PC-3 (cell line): ENCODE data around the gene NXPH2. TPM values are rescaled to one million over a fixed set of nuclear protein-coding genes. Genes with fewer than 3 reads are reported as not detected.

Source experiments
- ATAC-seq: fragments of 200-7000 bp; cut with Tn5 transposase; 2 replicates; pipeline ENCODE4 v1.9.1; 2020; ENCODE audit warnings: mild to moderate bottlenecking, moderate library complexity
- BruUV-seq: library from RNA; stranded (reverse); fragments of 400-500 nt; replicated peaks from 2 replicates; lab custom pipeline; 2021; lab: Mats Ljungman, UMichigan
- CTCF ChIA-PET: fragments of 300-600 bp; sonication (Branson Sonifier 250); formaldehyde crosslinking; loops from one replicate; lab custom pipeline; 2022; ENCODE audit warnings: antibody characterized with exemption; lab: Charles Lee
- POLR2A ChIA-PET: fragments of 300-600 bp; sonication (Branson Sonifier 250); formaldehyde crosslinking; loops from one replicate; lab custom pipeline; 2022; ENCODE audit warnings: antibody characterized with exemption; ENCODE audit not compliant: unreplicated experiment; lab: Charles Lee
- DNase-seq: peaks from one replicate; pipeline ENCODE4 v3.0.0-alpha.2; 2015
- H2AFZ ChIP-seq: fragments of 300-600 bp; sonication (generic); 2 replicates; pipeline ENCODE4 v1.6.0; 2016; ENCODE audit warnings: antibody characterized with exemption, low read length
- H3F3A ChIP-seq: fragments of 300-600 bp; sonication (generic); one replicate; pipeline ENCODE4 v1.6.0; 2017; ENCODE audit warnings: antibody characterized with exemption, low read length, control low read depth, mild to moderate bottlenecking; ENCODE audit not compliant: unreplicated experiment
- H3K27ac ChIP-seq: fragments of 300-600 bp; sonication (generic); 2 replicates; pipeline ENCODE4 v1.5.1; 2016; ENCODE audit warnings: mild to moderate bottlenecking, low read length
- H3K27me3 ChIP-seq: fragments of 300-600 bp; sonication (generic); 2 replicates; pipeline ENCODE4 v1.6.1; 2016; ENCODE audit warnings: low read length, mixed read lengths
- H3K36me3 ChIP-seq: fragments of 300-600 bp; sonication (generic); 2 replicates; pipeline ENCODE4 v1.6.1; 2016; ENCODE audit warnings: low read depth, mixed run types, low read length, mixed read lengths
- H3K4me1 ChIP-seq: fragments of 300-600 bp; sonication (generic); 2 replicates; pipeline ENCODE4 v1.5.1; 2016; ENCODE audit warnings: low read length; ENCODE audit not compliant: insufficient read depth
- H3K4me2 ChIP-seq: fragments of 300-600 bp; sonication (generic); 2 replicates; pipeline ENCODE4 v1.6.0; 2016; ENCODE audit warnings: low read length
- H3K4me3 ChIP-seq: fragments of 300-600 bp; sonication (generic); 2 replicates; pipeline ENCODE4 v1.5.1; 2016; ENCODE audit warnings: mild to moderate bottlenecking, low read length, mixed read lengths
- H3K79me2 ChIP-seq: fragments of 300-600 bp; sonication (generic); 2 replicates; pipeline ENCODE4 v1.6.1; 2017; ENCODE audit warnings: low read length, mixed read lengths
- H3K9ac ChIP-seq: fragments of 300-600 bp; sonication (generic); 2 replicates; pipeline ENCODE4 v1.6.0; 2016; ENCODE audit warnings: mild to moderate bottlenecking, low read length
- H3K9me2 ChIP-seq: fragments of 300-600 bp; sonication (generic); replicated peaks from 2 replicates; pipeline ENCODE4 v1.6.1; 2016; ENCODE audit warnings: mixed run types, low read length, mixed read lengths
- H3K9me3 ChIP-seq: fragments of 300-600 bp; sonication (generic); 2 replicates; pipeline ENCODE4 v1.6.1; 2016; ENCODE audit warnings: low read length, mixed read lengths
- H4K20me1 ChIP-seq: fragments of 300-600 bp; sonication (generic); 2 replicates; pipeline ENCODE4 v1.6.1; 2016; ENCODE audit warnings: low read length, mixed read lengths
- EZH2 ChIP-seq: fragments of 300-600 bp; sonication (generic); IDR thresholded peaks from one replicate; pipeline ENCODE4 v1.6.1; 2017; ENCODE audit warnings: antibody characterized with exemption, mild to moderate bottlenecking, low read length; ENCODE audit not compliant: unreplicated experiment
- EZH2phosphoT487 ChIP-seq: fragments of 300-600 bp; sonication (generic); IDR thresholded peaks from 2 replicates; pipeline ENCODE4 v1.6.1; 2018; ENCODE audit warnings: mild to moderate bottlenecking, antibody characterized with exemption, low read length, borderline replicate concordance
- intact Hi-C: fragments of 100-400 bp; cut with micrococcal nuclease; formaldehyde crosslinking; loops from 2 replicates; pipeline ENCODE4 v1.9.0; 2023
- total RNA-seq: library from RNA; depleted of rRNA; stranded (reverse); fragments of >200 nt; gene quantifications from 2 replicates; pipeline ENCODE4 v1.2.3, GENCODE V29; 2014
- TF ChIP-seq, protein P1 (sequence below): fragments of 300-600 bp; sonication (generic); conservative IDR thresholded peaks from 2 replicates; pipeline ENCODE4 v1.5.1; 2017; ENCODE audit warnings: antibody characterized with exemption, low read depth, mild to moderate bottlenecking, low read length

Gene NXPH2
- total RNA-seq, 1 experiment from 2014 or later = not detected

DNA sequence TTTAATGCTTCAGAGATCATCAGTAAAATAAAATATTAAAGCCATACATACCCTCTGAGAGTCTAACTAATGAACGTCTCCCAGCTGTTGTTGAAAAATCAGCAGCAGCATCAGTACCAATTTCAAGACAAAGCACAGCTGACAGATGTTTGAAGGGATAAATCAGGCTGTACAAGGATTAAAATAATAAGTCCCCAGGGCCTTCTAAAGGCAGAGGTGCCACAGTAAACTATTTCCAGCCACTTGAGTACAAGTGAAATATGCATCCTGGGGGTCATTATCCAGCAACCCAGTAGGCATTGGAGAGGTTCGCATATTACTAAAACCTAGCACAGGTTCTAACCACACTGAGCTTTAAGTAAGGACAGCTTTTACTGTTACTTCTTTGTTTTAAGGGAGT is 76.9 kb downstream of the NXPH2 start:
- Histone ChIP-seq H3K4me2 (no peak overlapping the region), H3K9me2 (no peaks in the 10 kb centered on the region), H3K4me1 (no peaks in the 10 kb centered on the region), H3K9me3 (no peaks in the 10 kb centered on the region), H3K4me3 (no peak overlapping the region), H3K27ac (no peak overlapping the region), H3F3A (no peaks in the 10 kb centered on the region), H3K36me3 (no peaks in the 10 kb centered on the region), H2AFZ (no peak overlapping the region), H3K9ac (no peak overlapping the region), H3K79me2 (no peaks in the 10 kb centered on the region), H4K20me1 (no peaks in the 10 kb centered on the region), H3K27me3 (no peaks in the 10 kb centered on the region)
- intact Hi-C loops = loop anchor here (10.0 kb wide), 1 partner anchor 798 kb away; no protein-coding TSS in a partner anchor
- no peak for DNase-seq
- TF ChIP-seq EZH2phosphoT487 (no peak), EZH2 (no peak)
- TF ChIP-seq, protein P1, sequence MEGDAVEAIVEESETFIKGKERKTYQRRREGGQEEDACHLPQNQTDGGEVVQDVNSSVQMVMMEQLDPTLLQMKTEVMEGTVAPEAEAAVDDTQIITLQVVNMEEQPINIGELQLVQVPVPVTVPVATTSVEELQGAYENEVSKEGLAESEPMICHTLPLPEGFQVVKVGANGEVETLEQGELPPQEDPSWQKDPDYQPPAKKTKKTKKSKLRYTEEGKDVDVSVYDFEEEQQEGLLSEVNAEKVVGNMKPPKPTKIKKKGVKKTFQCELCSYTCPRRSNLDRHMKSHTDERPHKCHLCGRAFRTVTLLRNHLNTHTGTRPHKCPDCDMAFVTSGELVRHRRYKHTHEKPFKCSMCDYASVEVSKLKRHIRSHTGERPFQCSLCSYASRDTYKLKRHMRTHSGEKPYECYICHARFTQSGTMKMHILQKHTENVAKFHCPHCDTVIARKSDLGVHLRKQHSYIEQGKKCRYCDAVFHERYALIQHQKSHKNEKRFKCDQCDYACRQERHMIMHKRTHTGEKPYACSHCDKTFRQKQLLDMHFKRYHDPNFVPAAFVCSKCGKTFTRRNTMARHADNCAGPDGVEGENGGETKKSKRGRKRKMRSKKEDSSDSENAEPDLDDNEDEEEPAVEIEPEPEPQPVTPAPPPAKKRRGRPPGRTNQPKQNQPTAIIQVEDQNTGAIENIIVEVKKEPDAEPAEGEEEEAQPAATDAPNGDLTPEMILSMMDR = no peak
- ATAC-seq = no peak
- BruUV-seq = no TSS peak
- ChIA-PET POLR2A (interaction anchor here (0.6 kb wide), 1 partner anchor 26 kb away, joined by 3 read pairs; no protein-coding TSS in a partner anchor), CTCF (no interaction called here)

DNA sequence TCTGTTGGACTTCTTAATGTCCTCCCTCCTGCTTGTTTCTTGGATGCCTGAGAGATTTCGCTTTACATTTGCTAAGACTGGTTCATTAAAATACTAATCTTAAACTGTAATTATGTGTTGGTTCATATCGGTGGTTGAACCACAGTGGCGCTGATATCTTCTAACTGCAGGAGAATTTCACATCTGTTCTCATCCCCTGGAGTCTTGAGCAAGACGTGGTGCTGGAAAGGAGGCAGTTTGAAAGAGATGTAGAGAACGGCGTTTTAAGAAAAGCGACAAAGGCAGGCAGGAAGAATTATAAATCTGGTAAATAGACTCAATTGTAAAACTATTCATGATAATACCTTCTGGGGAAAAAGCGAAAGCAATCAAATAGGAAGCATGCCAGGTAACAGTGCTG is 79.5 kb downstream of the NXPH2 start:
- Histone ChIP-seq H3K4me1 (no peaks in the 10 kb centered on the region), H3K9ac (no peak overlapping the region), H3K27me3 (no peaks in the 10 kb centered on the region), H3K9me3 (no peaks in the 10 kb centered on the region), H3K9me2 (no peaks in the 10 kb centered on the region), H3F3A (no peaks in the 10 kb centered on the region), H3K4me3 (no peak overlapping the region), H2AFZ (no peak overlapping the region), H3K36me3 (no peaks in the 10 kb centered on the region), H3K27ac (no peak overlapping the region), H4K20me1 (no peaks in the 10 kb centered on the region), H3K79me2 (no peaks in the 10 kb centered on the region), H3K4me2 (no peak overlapping the region)
- ATAC-seq = no peak
- no peak for TF ChIP-seq EZH2
- TF ChIP-seq, protein P1 = no peak
- TF ChIP-seq EZH2phosphoT487 = no peak
- POLR2A ChIA-PET = no interaction called here
- CTCF ChIA-PET = no interaction called here
- no TSS peak for BruUV-seq
- DNase-seq = no peak
- intact Hi-C loops = loop anchor here (10.0 kb wide), 1 partner anchor 796 kb away; no protein-coding TSS in a partner anchor

DNA sequence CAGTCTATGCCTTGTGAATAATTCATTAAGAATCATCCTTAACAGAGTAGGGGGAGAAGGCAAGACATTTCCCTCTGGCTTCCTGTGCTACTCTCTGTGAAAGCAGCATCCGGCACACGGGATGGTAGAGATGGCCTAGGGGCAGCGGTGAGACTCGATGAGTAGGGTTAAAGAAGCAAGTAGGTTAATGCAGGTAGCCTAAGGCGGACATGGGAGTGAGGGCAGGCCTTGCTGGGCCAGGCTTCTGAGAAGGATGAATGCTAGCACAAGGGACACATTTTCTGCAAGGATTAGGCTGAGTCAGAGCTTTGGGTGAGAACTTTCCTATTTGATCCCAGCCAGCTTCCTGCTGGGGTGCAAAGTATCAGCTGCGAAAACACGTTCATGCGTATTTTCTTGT is 80.8 kb downstream of the NXPH2 start:
- ChIA-PET POLR2A (no interaction called here), CTCF (no interaction called here)
- Histone ChIP-seq H3K9me3 (no peaks in the 10 kb centered on the region), H3K79me2 (no peaks in the 10 kb centered on the region), H3F3A (no peaks in the 10 kb centered on the region), H3K27ac (no peak overlapping the region), H3K9me2 (no peaks in the 10 kb centered on the region), H3K4me3 (no peak overlapping the region), H3K27me3 (no peaks in the 10 kb centered on the region), H3K9ac (no peak overlapping the region), H3K4me1 (no peaks in the 10 kb centered on the region), H3K36me3 (no peaks in the 10 kb centered on the region), H4K20me1 (no peaks in the 10 kb centered on the region), H3K4me2 (no peak overlapping the region), H2AFZ (no peak overlapping the region)
- TF ChIP-seq EZH2 (no peak), EZH2phosphoT487 (no peak)
- TF ChIP-seq, protein P1 = no peak
- DNase-seq = no peak
- BruUV-seq = no TSS peak
- no peak for ATAC-seq
- intact Hi-C loops = no loop called here
